Measurements from ENCODE around the gene NCMAP.
A peak's percentile ranks its signal among the peaks of the same experiment; 100 is the strongest.
"Not testable (repeated sequence)": the region's sequence is repeated elsewhere in the genome, so short reads cannot be mapped to it uniquely, and the experiment has no call there.

The NCMAP gene

GRCh38 chr1:24514946-24515345 is 40.9 kb upstream of the NCMAP start:
- Histone ChIP-seq H3K27ac (no peak overlapping the region), H3K4me3 (ENCODE audit: low read depth, low read length) (no peak overlapping the region), H3K36me3 (peaks cover 2% of the 10 kb centered on the region), H3K9me3 (ENCODE audit: severe bottlenecking) (no peaks in the 10 kb centered on the region), H3K27me3 (ENCODE audit: insufficient read depth, low read depth, severe bottlenecking) (no peaks in the 10 kb centered on the region)
- no peak for TF ChIP-seq CTCF (IDR thresholded peaks at IDR 0.05; ENCODE audit: low read depth, low read length)
- no peak for DNase-seq

GRCh38 chr1:24515671-24516209 is 40.1 kb upstream of the NCMAP start:
- DNase-seq; H3K27ac ChIP-seq; H3K9me3 ChIP-seq (ENCODE audit: severe bottlenecking); H3K4me3 ChIP-seq (ENCODE audit: low read depth, low read length); H3K27me3 ChIP-seq (ENCODE audit: insufficient read depth, low read depth, severe bottlenecking); H3K36me3 ChIP-seq: not testable (repeated sequence)

GRCh38 chr1:24516506-24516905 is 39.4 kb upstream of the NCMAP start:
- Histone ChIP-seq H3K9me3 (ENCODE audit: severe bottlenecking) (no peaks in the 10 kb centered on the region), H3K36me3 (peaks cover 2% of the 10 kb centered on the region), H3K27ac (no peak overlapping the region), H3K4me3 (ENCODE audit: low read depth, low read length) (no peak overlapping the region), H3K27me3 (ENCODE audit: insufficient read depth, low read depth, severe bottlenecking) (no peaks in the 10 kb centered on the region)
- no peak for TF ChIP-seq CTCF (IDR thresholded peaks at IDR 0.05; ENCODE audit: low read depth, low read length)
- no peak for DNase-seq

- peaks cover 2% of the 10 kb centered on the region for H3K36me3 ChIP-seq
- no peak for TF ChIP-seq CTCF (IDR thresholded peaks at IDR 0.05; ENCODE audit: low read depth, low read length)
- H3K9me3 ChIP-seq (ENCODE audit: severe bottlenecking): no peaks in the 10 kb centered on the region
- no peak overlapping the region for H3K4me3 ChIP-seq (ENCODE audit: low read depth, low read length)
- no peak for DNase-seq
- H3K27me3 ChIP-seq (ENCODE audit: insufficient read depth, low read depth, severe bottlenecking): no peaks in the 10 kb centered on the region
- no peak overlapping the region for H3K27ac ChIP-seq
Observed at GRCh38 chr1:24517898-24518297, 38.0 kb upstream of the NCMAP start.

GRCh38 chr1:24520282-24520681 is 35.6 kb upstream of the NCMAP start:
- not testable (repeated sequence) for H3K36me3 ChIP-seq; H3K27me3 ChIP-seq (ENCODE audit: insufficient read depth, low read depth, severe bottlenecking); H3K27ac ChIP-seq; DNase-seq; H3K4me3 ChIP-seq (ENCODE audit: low read depth, low read length); H3K9me3 ChIP-seq (ENCODE audit: severe bottlenecking)

- H3K27me3 ChIP-seq (ENCODE audit: insufficient read depth, low read depth, severe bottlenecking): no peaks in the 10 kb centered on the region
- peak; percentile 56 for DNase-seq
Observed at GRCh38 chr1:24525606-24526005, 30.3 kb upstream of the NCMAP start.

More at GRCh38 chr1:24525606-24526005, 30.3 kb upstream of the NCMAP start:
- Histone ChIP-seq H3K4me3 (ENCODE audit: low read depth, low read length) (no peak overlapping the region), H3K36me3 (no peaks in the 10 kb centered on the region), H3K9me3 (ENCODE audit: severe bottlenecking) (no peaks in the 10 kb centered on the region), H3K27ac (peak overlapping the region; percentile 49)
- no peak for TF ChIP-seq CTCF (IDR thresholded peaks at IDR 0.05; ENCODE audit: low read depth, low read length)

Measured in WERI-Rb-1 (cell line).